Uterus (tissue), 4 donors: ENCODE results near the gene OTUD5. TPM values are rescaled to one million over a fixed set of nuclear protein-coding genes. Genes with fewer than 3 reads are reported as not detected.

Experiments used
- DNase-seq, 2 donors: peaks; one replicate each; pipeline ENCODE4 v3.0.0-alpha.2; 2019 to 2020
- H3K27ac ChIP-seq, 2 donors: fragments of 200-600 bp; sonication (generic); 1 replicate in 1 of 2; 2 replicates in 1 of 2; pipeline ENCODE4 v1.5.1; 2016 to 2018
- H3K27me3 ChIP-seq, 2 donors: fragments of 200-600 bp; sonication (generic); one replicate each; pipeline ENCODE4 v1.5.1; 2018 to 2019; ENCODE audit warnings: control low read depth in 1 of 2
- H3K36me3 ChIP-seq, 2 donors: fragments of 200-600 bp; sonication (generic); one replicate each; pipeline ENCODE4 v1.5.1; 2019; ENCODE audit warnings: control low read depth in 1 of 2
- H3K4me1 ChIP-seq, 2 donors: fragments of 200-600 bp; sonication (generic); one replicate each; pipeline ENCODE4 v1.5.1; 2018 to 2019; ENCODE audit warnings: control low read depth in 1 of 2
- H3K4me3 ChIP-seq, 2 donors: fragments of 200-600 bp; sonication (generic); 1 replicate in 1 of 2; 2 replicates in 1 of 2; pipeline ENCODE4 v1.5.1; 2018 to 2019; ENCODE audit warnings: mild to moderate bottlenecking in 1 of 2
- H3K9me3 ChIP-seq, 2 donors: fragments of 200-600 bp; sonication (generic); one replicate each; pipeline ENCODE4 v1.5.1; 2019; ENCODE audit warnings: control low read depth in 1 of 2
- CTCF ChIP-seq, 4 experiments: fragments of 200-600 bp in 2 of 4; fragments of 450-650 bp in 2 of 4; sonication (generic) in 2 of 4; IDR thresholded peaks; one replicate each; pipeline ENCODE4 v1.5.1; 2016 to 2019; ENCODE audit warnings: antibody characterized with exemption in 4 of 4, mild to moderate bottlenecking in 2 of 4, moderate library complexity in 1 of 4
- POLR2A ChIP-seq, 2 donors: fragments of 450-650 bp; IDR thresholded peaks; one replicate each; pipeline ENCODE4 v1.6.1; 2016; ENCODE audit warnings: antibody characterized with exemption in 2 of 2, mild to moderate bottlenecking in 1 of 2, moderate library complexity in 1 of 2
- intact Hi-C: fragments of 100-400 bp; cut with DNase I; formaldehyde crosslinking; loops from one replicate; pipeline ENCODE4 v1.15.1; 2023; ENCODE audit warnings: low total_unique reads
- total RNA-seq, 4 donors: library from RNA; depleted of rRNA in 3 of 4; stranded (reverse); fragments of >200 nt in 3 of 4; gene quantifications; one replicate each; pipeline versions ENCODE4 v1.1.0 to v1.2.4, GENCODE V29; 2014 to 2023
- donor health status: DM: yes; HTN: yes; CAD: no.

Gene OTUD5
- total RNA-seq, 4 donors from 2014 or later, result 8.5 to 58.7 (median 21.8) TPM

GRCh38 chrX:48938721-48939425, 18.5 kb downstream of the OTUD5 start:
- TF ChIP-seq POLR2A (IDR thresholded peaks at IDR 0.05), result no peak
- TF ChIP-seq CTCF (IDR thresholded peaks at IDR 0.05), result no peak
- Histone ChIP-seq H3K36me3 (no peaks in the 10 kb centered on the region), H3K27ac (no peak overlapping the region), H3K4me3 (no peak overlapping the region), H3K9me3 (no peaks in the 10 kb centered on the region), H3K4me1 (no peaks in the 10 kb centered on the region), H3K27me3 (no peaks in the 10 kb centered on the region)
- DNase-seq, result no peak
- intact Hi-C loops, result no loop called here

- no peak for DNase-seq
- H3K9me3 ChIP-seq, result no peaks in the 10 kb centered on the region
- H3K27ac ChIP-seq, result no peak overlapping the region
- TF ChIP-seq POLR2A (IDR thresholded peaks at IDR 0.05), result no peak
- no peak for TF ChIP-seq CTCF (IDR thresholded peaks at IDR 0.05)
- H3K4me1 ChIP-seq, result no peaks in the 10 kb centered on the region
- no peaks in the 10 kb centered on the region for H3K36me3 ChIP-seq
- no peak overlapping the region for H3K4me3 ChIP-seq
- H3K27me3 ChIP-seq, result no peaks in the 10 kb centered on the region
- intact Hi-C loops, result no loop called here
Measured at GRCh38 chrX:48937054-48937907, 20.1 kb downstream of the OTUD5 start.

GRCh38 chrX:48936429-48937053, 20.9 kb downstream of the OTUD5 start:
- Histone ChIP-seq H3K27ac (no peak overlapping the region), H3K4me3 (no peak overlapping the region), H3K36me3 (no peaks in the 10 kb centered on the region), H3K9me3 (no peaks in the 10 kb centered on the region), H3K4me1 (no peaks in the 10 kb centered on the region), H3K27me3 (no peaks in the 10 kb centered on the region)
- no peak for TF ChIP-seq POLR2A (IDR thresholded peaks at IDR 0.05)
- no peak for TF ChIP-seq CTCF (IDR thresholded peaks at IDR 0.05)
- DNase-seq, result no peak
- intact Hi-C loops, result no loop called here

- no peak overlapping the region for H3K27ac ChIP-seq
- H3K36me3 ChIP-seq, result no peaks in the 10 kb centered on the region
- H3K4me3 ChIP-seq, result no peak overlapping the region
- H3K9me3 ChIP-seq, result no peaks in the 10 kb centered on the region
- no peak for DNase-seq
- intact Hi-C loops, result no loop called here
- no peak for TF ChIP-seq CTCF (IDR thresholded peaks at IDR 0.05)
- no peak for TF ChIP-seq POLR2A (IDR thresholded peaks at IDR 0.05)
- H3K27me3 ChIP-seq, result no peaks in the 10 kb centered on the region
- no peaks in the 10 kb centered on the region for H3K4me1 ChIP-seq
Measured at GRCh38 chrX:48935301-48935670, 22.1 kb downstream of the OTUD5 start.
